OCI-LY1 (cell line): ENCODE data around the gene IMMT.

Experiments
- H2AFZ ChIP-seq: fragments of 200-600 bp; sonication (generic), shearing (Covaris generic); 2 replicates; pipeline ENCODE4 v1.6.0; 2014; ENCODE audit warnings: antibody characterized with exemption, mild to moderate bottlenecking, low read length
- H3F3A ChIP-seq: fragments of 200-600 bp; sonication (generic), shearing (Covaris generic); 2 replicates; pipeline ENCODE4 v1.6.0; 2014; ENCODE audit warnings: mild to moderate bottlenecking, antibody characterized with exemption, low read length, moderate library complexity; ENCODE audit not compliant: insufficient read depth
- H3K27ac ChIP-seq: fragments of 200-600 bp; sonication (generic); 2 replicates; pipeline ENCODE4 v1.5.1; 2014; ENCODE audit warnings: low read length, mixed run types, mild to moderate bottlenecking, low read depth; ENCODE audit not compliant: poor library complexity, severe bottlenecking
- H3K27me3 ChIP-seq: fragments of 200-600 bp; sonication (generic); 2 replicates; pipeline ENCODE4 v1.6.0; 2014; ENCODE audit warnings: antibody characterized with exemption, mild to moderate bottlenecking, low read length, moderate library complexity; ENCODE audit not compliant: insufficient read depth
- H3K36me3 ChIP-seq: fragments of 200-600 bp; sonication (generic); 2 replicates; pipeline ENCODE4 v1.6.1; 2014; ENCODE audit warnings: mild to moderate bottlenecking, antibody characterized with exemption, low read length, moderate library complexity, mixed read lengths; ENCODE audit not compliant: insufficient read depth
- H3K4me1 ChIP-seq: fragments of 200-600 bp; sonication (generic); 2 replicates; pipeline ENCODE4 v1.5.1; 2014; ENCODE audit warnings: mild to moderate bottlenecking, low read length, moderate library complexity; ENCODE audit not compliant: insufficient read depth, severe bottlenecking
- H3K4me2 ChIP-seq: fragments of 200-600 bp; sonication (generic), shearing (Covaris generic); 2 replicates; pipeline ENCODE4 v1.6.1; 2014; ENCODE audit warnings: low read length
- H3K4me3 ChIP-seq: fragments of 200-600 bp; sonication (generic); 2 replicates; pipeline ENCODE4 v1.5.1; 2014; ENCODE audit warnings: low read length, low read depth, mild to moderate bottlenecking, mixed read lengths; ENCODE audit not compliant: poor library complexity, severe bottlenecking
- H3K79me2 ChIP-seq: fragments of 200-600 bp; shearing (Covaris generic); 2 replicates; pipeline ENCODE4 v1.6.1; 2016; ENCODE audit warnings: mixed run types, low read length, mixed read lengths; ENCODE audit not compliant: insufficient read depth
- H3K9ac ChIP-seq: fragments of 200-600 bp; sonication (generic), shearing (Covaris generic); 2 replicates; pipeline ENCODE4 v1.6.1; 2014; ENCODE audit warnings: mild to moderate bottlenecking, low read length, mixed read lengths
- H3K9me2 ChIP-seq: fragments of 200-600 bp; sonication (generic), shearing (Covaris generic); 2 replicates; pipeline ENCODE4 v1.6.1; 2014; ENCODE audit warnings: low read depth, mild to moderate bottlenecking, low read length, mixed read lengths
- H3K9me3 ChIP-seq: fragments of 200-600 bp; shearing (Covaris generic); 2 replicates; pipeline ENCODE4 v1.6.1; 2014; ENCODE audit warnings: low read length, mixed read lengths
- H4K20me1 ChIP-seq: fragments of 200-600 bp; sonication (generic), shearing (Covaris generic); 2 replicates; pipeline ENCODE4 v1.6.0; 2016; ENCODE audit warnings: mild to moderate bottlenecking, low read length; ENCODE audit not compliant: insufficient read depth
- EZH2 ChIP-seq: fragments of 200-600 bp; sonication (generic), shearing (Covaris generic); IDR thresholded peaks from 2 replicates; pipeline ENCODE4 v1.8.0; 2017; ENCODE audit warnings: borderline replicate concordance, mixed run types, mild to moderate bottlenecking, antibody characterized with exemption, low read length, moderate library complexity, mixed read lengths
- TF ChIP-seq, protein P1 (sequence below): fragments of 200-600 bp; sonication (generic), shearing (Covaris generic); IDR thresholded peaks from 2 replicates; pipeline ENCODE4 v1.5.1; 2017; ENCODE audit warnings: mild to moderate bottlenecking, antibody characterized with exemption, low read length, moderate library complexity, mixed read lengths

IMMT gene

DNA sequence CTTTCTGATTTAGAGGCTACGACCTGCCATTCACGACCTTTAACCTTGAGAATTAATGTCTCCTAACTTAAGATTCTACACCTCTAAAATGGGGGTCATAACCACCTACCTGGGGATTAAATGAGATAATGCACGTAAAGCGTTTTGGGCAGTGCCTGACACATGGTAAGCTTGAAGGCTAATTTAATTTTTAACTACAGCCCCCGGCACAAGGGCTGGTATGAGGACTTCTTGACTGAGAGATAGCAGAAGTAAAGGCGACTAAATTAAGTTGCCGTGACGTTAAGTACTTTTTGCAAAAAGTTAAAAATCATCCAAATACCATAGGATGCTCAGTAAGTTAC lies 4.5 kb upstream of the IMMT start:
- H3K79me2 ChIP-seq = peaks cover 50% of the 10 kb centered on the region
- no peak overlapping the region for H2AFZ ChIP-seq
- H3K9ac ChIP-seq = peak overlapping the region; percentile 97
- no peak for TF ChIP-seq EZH2
- no peaks in the 10 kb centered on the region for H3K9me2 ChIP-seq
- H4K20me1 ChIP-seq = 0 out of 2 replicates have a peak, but pooled peaks cover 2% of the 10 kb centered on the region
- no peaks in the 10 kb centered on the region for H3K9me3 ChIP-seq
- peak overlapping the region; percentile 96 for H3K4me2 ChIP-seq
- H3K4me3 ChIP-seq = peak overlapping the region; percentile 92
- 0 out of 2 replicates have a peak, but pooled peaks cover 4% of the 10 kb centered on the region for H3F3A ChIP-seq
- H3K4me1 ChIP-seq = peaks cover 62% of the 10 kb centered on the region
- peak overlapping the region; percentile 63 for H3K27ac ChIP-seq
- no peaks in the 10 kb centered on the region for H3K36me3 ChIP-seq
- no peaks in the 10 kb centered on the region for H3K27me3 ChIP-seq

DNA sequence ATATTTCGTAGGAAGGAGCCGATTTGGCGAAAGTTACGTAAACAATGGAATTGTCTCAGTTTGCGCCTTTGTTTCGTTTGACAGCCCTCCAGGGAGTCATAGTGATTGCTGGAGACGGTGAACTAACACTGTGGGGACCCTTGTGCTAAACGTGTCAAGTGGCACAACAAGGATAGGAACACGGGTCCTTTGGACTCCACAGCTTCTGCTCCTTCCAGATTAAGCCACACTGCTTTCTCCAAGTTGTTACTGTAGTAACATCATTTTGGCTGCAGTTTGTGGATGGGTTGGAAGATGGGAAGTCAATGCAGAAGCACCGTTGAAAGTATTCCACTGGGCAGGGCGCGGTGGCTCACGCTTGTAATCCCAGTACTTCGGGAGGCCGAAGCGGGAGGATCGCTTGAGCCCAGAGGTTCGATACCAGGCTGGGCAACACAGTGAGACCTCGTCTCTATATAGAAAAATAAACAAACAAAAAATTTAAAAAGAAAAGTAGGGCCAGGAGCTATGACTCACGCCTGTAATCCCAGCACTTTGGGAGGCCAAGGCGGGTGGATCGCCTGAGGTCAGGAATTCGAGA lies 636 bp upstream of the IMMT start:
- Histone ChIP-seq H3K4me1 (peaks cover 50% of the 10 kb centered on the region), H3K27ac (peak overlapping the region; percentile 70), H2AFZ (no peak overlapping the region)

DNA sequence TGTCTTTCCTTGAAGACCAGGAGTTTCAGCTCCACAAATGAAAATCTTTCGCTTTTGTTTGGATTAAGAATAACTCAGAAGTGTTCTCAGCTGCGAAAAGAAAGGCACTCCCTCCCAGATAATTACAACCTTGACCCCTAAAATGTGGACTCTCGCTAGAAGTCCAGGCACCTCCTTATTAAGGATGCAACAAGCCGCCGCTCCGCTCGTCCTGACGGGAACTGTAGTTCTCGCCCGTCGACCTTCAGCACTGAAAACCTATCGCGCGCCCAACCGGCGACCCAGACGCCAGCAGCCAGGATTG lies 559 bp downstream of the IMMT start:
- no peak for TF ChIP-seq EZH2
- TF ChIP-seq, protein P1, sequence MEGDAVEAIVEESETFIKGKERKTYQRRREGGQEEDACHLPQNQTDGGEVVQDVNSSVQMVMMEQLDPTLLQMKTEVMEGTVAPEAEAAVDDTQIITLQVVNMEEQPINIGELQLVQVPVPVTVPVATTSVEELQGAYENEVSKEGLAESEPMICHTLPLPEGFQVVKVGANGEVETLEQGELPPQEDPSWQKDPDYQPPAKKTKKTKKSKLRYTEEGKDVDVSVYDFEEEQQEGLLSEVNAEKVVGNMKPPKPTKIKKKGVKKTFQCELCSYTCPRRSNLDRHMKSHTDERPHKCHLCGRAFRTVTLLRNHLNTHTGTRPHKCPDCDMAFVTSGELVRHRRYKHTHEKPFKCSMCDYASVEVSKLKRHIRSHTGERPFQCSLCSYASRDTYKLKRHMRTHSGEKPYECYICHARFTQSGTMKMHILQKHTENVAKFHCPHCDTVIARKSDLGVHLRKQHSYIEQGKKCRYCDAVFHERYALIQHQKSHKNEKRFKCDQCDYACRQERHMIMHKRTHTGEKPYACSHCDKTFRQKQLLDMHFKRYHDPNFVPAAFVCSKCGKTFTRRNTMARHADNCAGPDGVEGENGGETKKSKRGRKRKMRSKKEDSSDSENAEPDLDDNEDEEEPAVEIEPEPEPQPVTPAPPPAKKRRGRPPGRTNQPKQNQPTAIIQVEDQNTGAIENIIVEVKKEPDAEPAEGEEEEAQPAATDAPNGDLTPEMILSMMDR = no peak
- peak overlapping the region; percentile 92 for H3K27ac ChIP-seq
- H3K4me2 ChIP-seq = peak overlapping the region; percentile 89

More for the DNA sequence above, 636 bp upstream of the IMMT start:
- 0 out of 2 replicates have a peak, but pooled peaks cover 4% of the 10 kb centered on the region for H3F3A ChIP-seq
- TF ChIP-seq, protein P1 = no peak
- no peak for TF ChIP-seq EZH2
- peak overlapping the region; percentile 86 for H3K4me3 ChIP-seq
- no peaks in the 10 kb centered on the region for H3K9me2 ChIP-seq
- H4K20me1 ChIP-seq = no peaks in the 10 kb centered on the region; the same call in 1 of the 2 replicates
- H3K4me2 ChIP-seq = peak overlapping the region; percentile 89
- no peaks in the 10 kb centered on the region for H3K27me3 ChIP-seq
- peaks cover 24% of the 10 kb centered on the region for H3K36me3 ChIP-seq
- H3K79me2 ChIP-seq = peaks cover 51% of the 10 kb centered on the region
- no peaks in the 10 kb centered on the region for H3K9me3 ChIP-seq
- peak overlapping the region; percentile 97 for H3K9ac ChIP-seq

More for the DNA sequence above, 559 bp downstream of the IMMT start:
- no peaks in the 10 kb centered on the region for H3K27me3 ChIP-seq
- H3K9me3 ChIP-seq = no peaks in the 10 kb centered on the region
- H3K9me2 ChIP-seq = no peaks in the 10 kb centered on the region
- peak overlapping the region; percentile 86 for H3K4me3 ChIP-seq
- peaks cover 36% of the 10 kb centered on the region for H3K36me3 ChIP-seq
- peaks cover 51% of the 10 kb centered on the region for H3K79me2 ChIP-seq
- H3K9ac ChIP-seq = peak overlapping the region; percentile 97
- 0 out of 2 replicates have a peak, but pooled peaks cover 4% of the 10 kb centered on the region for H3F3A ChIP-seq
- no peak overlapping the region for H2AFZ ChIP-seq
- peaks cover 50% of the 10 kb centered on the region for H3K4me1 ChIP-seq
- no peaks in the 10 kb centered on the region; the same call in 1 of the 2 replicates for H4K20me1 ChIP-seq
